OCI-LY7 (cell line): Measurements from ENCODE around the gene ARF5. TPM values are rescaled to one million over a fixed set of nuclear protein-coding genes. Genes with fewer than 3 reads are reported as not detected.

Source experiments
- BruUV-seq: library from RNA; stranded (reverse); fragments of 400-500 nt; replicated peaks from 2 replicates; lab custom pipeline; 2021; lab: Mats Ljungman, UMichigan
- CTCF ChIA-PET: fragments of 300-600 bp; sonication (Branson Sonifier 250); formaldehyde crosslinking; loops from one replicate; lab custom pipeline; 2022; ENCODE audit warnings: antibody characterized with exemption; ENCODE audit not compliant: unreplicated experiment; lab: Charles Lee
- POLR2A ChIA-PET: fragments of 300-600 bp; sonication (Branson Sonifier 250); formaldehyde crosslinking; loops from one replicate; lab custom pipeline; 2022; ENCODE audit warnings: antibody characterized with exemption; lab: Charles Lee
- DNase-seq: peaks from one replicate; pipeline ENCODE4 v3.0.0-alpha.2; 2015; ENCODE audit warnings: low spot score
- H2AFZ ChIP-seq: fragments of 200-600 bp; sonication (generic), shearing (Covaris generic); 2 replicates; pipeline ENCODE4 v1.6.1; 2014; ENCODE audit warnings: mild to moderate bottlenecking, antibody characterized with exemption, low read length, moderate library complexity
- H3K27ac ChIP-seq: fragments of 200-600 bp; sonication (generic); 2 replicates; pipeline ENCODE4 v1.5.1; 2014; ENCODE audit warnings: mixed run types, low read depth, mild to moderate bottlenecking, moderate library complexity, low read length, inconsistent platforms; ENCODE audit not compliant: poor library complexity, severe bottlenecking
- H3K36me3 ChIP-seq: fragments of 200-600 bp; sonication (generic); 2 replicates; pipeline ENCODE4 v1.6.1; 2014; ENCODE audit warnings: mild to moderate bottlenecking, antibody characterized with exemption, low read length, moderate library complexity, mixed read lengths; ENCODE audit not compliant: insufficient read depth
- H3K4me1 ChIP-seq: fragments of 200-600 bp; sonication (generic); 2 replicates; pipeline ENCODE4 v1.5.1; 2014; ENCODE audit warnings: mild to moderate bottlenecking, low read length; ENCODE audit not compliant: insufficient read depth, poor library complexity, severe bottlenecking
- H3K4me2 ChIP-seq: fragments of 200-600 bp; sonication (generic); 2 replicates; pipeline ENCODE4 v1.6.1; 2014; ENCODE audit warnings: mild to moderate bottlenecking, low read length
- H3K4me3 ChIP-seq: fragments of 200-600 bp; sonication (generic); 2 replicates; pipeline ENCODE4 v1.5.1; 2014; ENCODE audit warnings: mild to moderate bottlenecking, low read depth, low read length; ENCODE audit not compliant: poor library complexity, severe bottlenecking
- H3K79me2 ChIP-seq: fragments of 200-600 bp; sonication (generic); 2 replicates; pipeline ENCODE4 v1.6.1; 2016; ENCODE audit warnings: low read depth, mild to moderate bottlenecking, low read length, moderate library complexity, mixed read lengths; ENCODE audit not compliant: insufficient read depth
- H3K9me2 ChIP-seq: fragments of 200-600 bp; sonication (generic); 2 replicates; pipeline ENCODE4 v1.6.1; 2016; ENCODE audit warnings: mild to moderate bottlenecking, low read length, mixed read lengths; ENCODE audit not compliant: insufficient read depth
- H3K9me3 ChIP-seq: fragments of 200-600 bp; sonication (generic); 2 replicates; pipeline ENCODE4 v1.6.1; 2014; ENCODE audit warnings: mild to moderate bottlenecking, mixed run types, low read length, mixed read lengths
- H4K20me1 ChIP-seq: fragments of 200-600 bp; sonication (generic); 2 replicates; pipeline ENCODE4 v1.6.1; 2014; ENCODE audit warnings: mild to moderate bottlenecking, antibody characterized with exemption, low read length, moderate library complexity, mixed read lengths; ENCODE audit not compliant: insufficient read depth
- CTCF ChIP-seq: fragments of 200-600 bp; sonication (generic); conservative IDR thresholded peaks from 2 replicates; pipeline ENCODE4 v1.5.1; 2014; ENCODE audit warnings: mild to moderate bottlenecking, antibody characterized with exemption, low read length, moderate library complexity, mixed read lengths
- EZH2phosphoT487 ChIP-seq: fragments of 200-600 bp; sonication (generic); IDR thresholded peaks from 2 replicates; pipeline ENCODE4 v1.6.1; 2018; ENCODE audit warnings: low read depth, borderline replicate concordance, mild to moderate bottlenecking, mixed run types, antibody characterized with exemption, low read length, moderate library complexity, mixed read lengths
- intact Hi-C: fragments of 100-400 bp; cut with micrococcal nuclease; formaldehyde crosslinking; loops from one replicate; pipeline ENCODE4 v1.10.0; 2022; ENCODE audit not compliant: unreplicated experiment
- total RNA-seq, 2 experiments: library from RNA; depleted of rRNA in 1 of 2; stranded (reverse); fragments of >200 nt in 1 of 2; shearing (Covaris generic) in 1 of 2; gene quantifications; 2 replicates each; pipeline ENCODE4 v1.2.3, GENCODE V29; 2014 to 2022

The ARF5 gene
- total RNA-seq, 2 experiments from 2014 or later = 151 to 162 TPM

DNA sequence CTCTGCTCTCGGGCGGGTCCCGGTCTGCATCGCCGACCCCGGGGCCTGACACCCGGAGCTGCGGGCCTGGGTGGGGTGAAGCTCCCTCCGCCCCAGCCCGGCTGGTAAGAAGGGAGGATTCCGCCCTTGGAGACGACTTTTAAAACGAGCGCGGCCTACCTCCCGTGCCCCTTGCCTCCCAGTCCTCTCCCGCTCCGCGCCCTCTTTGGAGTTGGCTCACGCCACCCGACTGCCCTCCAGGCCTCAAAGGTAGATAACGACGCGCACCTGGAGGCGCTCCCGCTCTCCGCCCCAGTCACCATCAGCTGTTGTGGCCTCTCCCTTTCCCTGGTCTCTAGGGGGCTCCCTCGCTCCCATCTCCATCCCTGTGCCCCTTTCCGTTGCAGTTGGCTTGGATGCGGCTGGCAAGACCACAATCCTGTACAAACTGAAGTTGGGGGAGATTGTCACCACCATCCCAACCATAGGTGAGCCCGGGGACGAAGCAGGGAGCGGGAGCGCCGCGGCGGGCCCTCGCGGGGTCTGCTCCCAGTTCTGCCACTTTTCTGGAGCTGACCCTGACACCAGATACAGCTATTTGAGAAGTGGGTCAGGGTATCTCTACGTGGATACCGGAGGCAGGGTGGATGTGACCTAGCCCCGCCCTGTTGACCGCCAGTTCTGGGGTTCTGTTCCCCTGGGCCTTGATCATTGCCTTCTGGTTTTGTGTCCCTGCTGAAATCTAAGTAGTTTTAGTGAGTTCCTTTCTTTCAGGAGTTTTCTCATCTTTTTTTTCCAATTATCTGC lies 679 bp downstream of the ARF5 start:
- Histone ChIP-seq H3K27ac (peak overlapping the region; percentile 28), H3K9me3 (no peaks in the 10 kb centered on the region), H3K4me1 (peaks cover 27% of the 10 kb centered on the region), H3K4me2 (peak overlapping the region; percentile 90), H3K36me3 (peaks cover 26% of the 10 kb centered on the region), H4K20me1 (peaks cover 17% of the 10 kb centered on the region; the same call in 1 of the 2 replicates), H3K79me2 (peaks cover 28% of the 10 kb centered on the region; the same call in 1 of the 2 replicates), H3K4me3 (peak overlapping the region; percentile 94), H3K9me2 (no peaks in the 10 kb centered on the region), H2AFZ (peak overlapping the region; percentile 86)
- TF ChIP-seq CTCF = peak; percentile 72
- no peak for TF ChIP-seq EZH2phosphoT487
- DNase-seq = peak; percentile 29
- ChIA-PET CTCF (no interaction called here), POLR2A (interaction anchor here (0.6 to 1.0 kb wide), 2 partner anchors 61 to 118 kb away, joined by 3 to 5 read pairs; no protein-coding TSS in a partner anchor)
- intact Hi-C loops = loop anchor here (5.0 kb wide), 2 partner anchors 63 to 197 kb away; partner anchors contain the start of genes SND1 and ZNF800
- BruUV-seq = no TSS peak

GRCh38 chr7:127589896-127590295 lies 1.7 kb downstream of the ARF5 start:
- Histone ChIP-seq H3K9me3 (no peaks in the 10 kb centered on the region), H3K4me3 (no peak overlapping the region), H2AFZ (no peak overlapping the region), H3K4me2 (peak overlapping the region; percentile 90), H3K79me2 (peaks cover 18% of the 10 kb centered on the region; the same call in 1 of the 2 replicates), H3K36me3 (peaks cover 26% of the 10 kb centered on the region), H3K9me2 (no peaks in the 10 kb centered on the region), H4K20me1 (peaks cover 8% of the 10 kb centered on the region; the same call in 1 of the 2 replicates), H3K4me1 (peaks cover 18% of the 10 kb centered on the region), H3K27ac (no peak overlapping the region)
- no peak for DNase-seq
- intact Hi-C loops = loop anchor here (5.0 kb wide), 2 partner anchors 62 to 198 kb away; partner anchors contain the start of genes SND1 and ZNF800
- POLR2A ChIA-PET = no interaction called here
- TF ChIP-seq EZH2phosphoT487 (no peak), CTCF (no peak)
- BruUV-seq = no TSS peak
- CTCF ChIA-PET = no interaction called here

GRCh38 chr7:127591189-127591588 lies 3.0 kb downstream of the ARF5 start:
- peaks cover 26% of the 10 kb centered on the region for H3K36me3 ChIP-seq
- peaks cover 15% of the 10 kb centered on the region; the same call in 1 of the 2 replicates for H3K79me2 ChIP-seq
- no TSS peak for BruUV-seq
- ChIA-PET POLR2A (interaction anchor here (0.7 to 1.5 kb wide), 2 partner anchors 9 to 450 kb away, joined by 3 read pairs; no protein-coding TSS in a partner anchor), CTCF (no interaction called here)
- H3K4me3 ChIP-seq = no peak overlapping the region
- TF ChIP-seq CTCF (no peak), EZH2phosphoT487 (no peak)
- no peaks in the 10 kb centered on the region for H3K9me2 ChIP-seq
- H3K9me3 ChIP-seq = no peaks in the 10 kb centered on the region
- H2AFZ ChIP-seq = no peak overlapping the region
- no peak overlapping the region for H3K27ac ChIP-seq
- no peak for DNase-seq
- intact Hi-C loops = no loop called here
- H3K4me1 ChIP-seq = peaks cover 14% of the 10 kb centered on the region
- H3K4me2 ChIP-seq = no peak overlapping the region
- H4K20me1 ChIP-seq = peaks cover 7% of the 10 kb centered on the region; the same call in 1 of the 2 replicates
